Stimulated activated naive CD8-positive, alpha-beta T cell treated with anti-CD3 and anti-CD28 coated beads, Interleukin-15, Interleukin-2, amounts not matched to agents 100 ng/mL and 50 ng/mL, for 24 hours (primary cell): Measurements from ENCODE around the gene NTRK3.

ENCODE experiments used
- H3K27ac Mint-ChIP-seq: one replicate; pipeline ENCODE4 v1.8.0; 2021; ENCODE audit warnings: mild to moderate bottlenecking, mixed read lengths
- H3K27me3 Mint-ChIP-seq: one replicate; pipeline ENCODE4 v1.8.0; 2021; ENCODE audit warnings: mixed read lengths
- H3K36me3 Mint-ChIP-seq: one replicate; pipeline ENCODE4 v1.8.0; 2021; ENCODE audit warnings: low read depth, mixed read lengths
- H3K4me1 Mint-ChIP-seq: one replicate; pipeline ENCODE4 v1.8.0; 2021; ENCODE audit warnings: low read depth, mixed read lengths
- H3K4me3 Mint-ChIP-seq: one replicate; pipeline ENCODE4 v1.8.0; 2021; ENCODE audit warnings: mild to moderate bottlenecking, mixed read lengths
- H3K9me3 Mint-ChIP-seq: one replicate; pipeline ENCODE4 v1.8.0; 2021; ENCODE audit warnings: mixed read lengths

Gene NTRK3

DNA sequence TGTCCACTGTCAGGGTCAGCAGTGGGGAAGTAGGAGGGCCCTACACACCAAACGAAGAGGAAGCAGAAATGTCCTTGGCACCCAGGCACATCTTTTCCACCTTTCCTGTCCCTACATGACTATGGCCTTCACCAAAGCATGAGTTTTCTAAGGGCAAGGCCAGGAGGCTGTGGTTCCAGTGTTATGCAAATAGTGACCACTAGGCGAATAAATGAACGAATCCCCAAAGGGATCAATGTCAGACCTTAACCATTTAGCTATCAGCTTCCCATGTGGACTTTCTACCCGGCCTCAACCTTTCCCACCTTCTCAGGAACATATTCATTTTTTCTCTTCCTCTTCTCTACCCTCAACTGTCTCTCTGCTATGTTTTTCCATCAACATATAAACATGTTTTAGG lies 63.1 kb downstream of the NTRK3 start:
- Mint-ChIP-seq H3K9me3 (no peaks in the 10 kb centered on the region), H3K36me3 (no peaks in the 10 kb centered on the region), H3K27me3 (no peaks in the 10 kb centered on the region), H3K4me3 (no peak overlapping the region), H3K4me1 (no peaks in the 10 kb centered on the region), H3K27ac (no peak overlapping the region)

DNA sequence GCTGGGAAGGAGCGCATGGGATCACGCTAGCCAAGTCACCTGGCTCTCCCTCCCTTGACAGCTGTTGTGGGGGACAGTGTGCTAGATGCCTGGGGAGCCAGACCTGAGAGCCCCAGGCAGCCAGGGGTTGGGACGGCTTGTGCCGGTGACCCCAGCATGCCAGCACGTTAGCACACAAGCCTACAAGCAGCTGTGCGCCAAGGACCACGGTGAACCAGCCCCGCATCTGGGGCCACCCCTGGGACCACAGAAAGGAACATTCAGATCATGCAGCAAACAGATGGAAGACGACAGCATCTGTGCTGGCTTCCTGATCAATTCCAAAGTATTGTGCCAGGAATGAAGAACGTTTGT lies 64.8 kb downstream of the NTRK3 start:
- no peaks in the 10 kb centered on the region for H3K4me1 Mint-ChIP-seq
- no peaks in the 10 kb centered on the region for H3K36me3 Mint-ChIP-seq
- H3K4me3 Mint-ChIP-seq = no peak overlapping the region
- no peaks in the 10 kb centered on the region for H3K27me3 Mint-ChIP-seq
- no peaks in the 10 kb centered on the region for H3K9me3 Mint-ChIP-seq
- no peak overlapping the region for H3K27ac Mint-ChIP-seq

DNA sequence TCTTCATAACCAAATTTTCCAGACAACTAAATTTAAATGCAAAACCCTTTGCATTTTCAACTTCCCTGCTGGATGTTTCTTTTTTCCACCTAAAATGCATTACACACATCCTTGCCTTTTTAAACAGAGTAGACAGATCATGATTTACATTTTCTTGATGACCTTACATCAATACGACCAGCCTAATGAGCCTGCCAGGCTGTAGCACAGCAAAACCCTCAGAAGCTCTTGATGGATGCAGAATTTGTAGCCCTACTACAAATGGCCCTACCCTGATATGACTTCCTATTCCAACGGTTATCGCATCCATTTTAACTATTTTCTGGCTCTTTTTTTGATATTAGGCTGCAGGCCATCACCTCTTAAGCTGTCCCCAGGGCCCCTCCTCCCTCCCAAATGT lies 66.3 kb downstream of the NTRK3 start:
- no peaks in the 10 kb centered on the region for H3K4me1 Mint-ChIP-seq
- H3K27me3 Mint-ChIP-seq = peaks cover 5% of the 10 kb centered on the region
- H3K4me3 Mint-ChIP-seq = no peak overlapping the region
- no peak overlapping the region for H3K27ac Mint-ChIP-seq
- no peaks in the 10 kb centered on the region for H3K36me3 Mint-ChIP-seq
- no peaks in the 10 kb centered on the region for H3K9me3 Mint-ChIP-seq

DNA sequence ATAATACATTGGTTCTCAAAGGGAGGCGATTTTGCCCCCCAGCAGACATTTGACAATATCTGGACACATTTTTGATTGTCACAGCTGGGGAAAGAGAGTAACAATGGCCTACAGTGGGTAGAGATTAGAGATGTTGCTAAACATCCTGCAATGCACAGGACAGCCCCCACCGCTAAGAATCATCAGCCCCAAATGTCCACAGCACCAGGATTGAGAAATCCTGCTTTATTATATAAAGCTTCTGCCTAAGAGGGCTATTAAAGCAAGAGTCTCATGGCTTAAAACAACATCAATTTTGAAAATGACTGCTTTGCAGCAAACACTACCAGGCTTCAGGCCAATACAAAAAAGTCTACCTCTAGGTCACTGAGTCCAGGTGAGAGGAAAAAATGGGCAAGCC lies 68.2 kb downstream of the NTRK3 start:
- no peaks in the 10 kb centered on the region for H3K9me3 Mint-ChIP-seq
- H3K4me1 Mint-ChIP-seq = no peaks in the 10 kb centered on the region
- H3K36me3 Mint-ChIP-seq = no peaks in the 10 kb centered on the region
- H3K4me3 Mint-ChIP-seq = no peak overlapping the region
- H3K27ac Mint-ChIP-seq = no peak overlapping the region
- H3K27me3 Mint-ChIP-seq = peaks cover 5% of the 10 kb centered on the region

DNA sequence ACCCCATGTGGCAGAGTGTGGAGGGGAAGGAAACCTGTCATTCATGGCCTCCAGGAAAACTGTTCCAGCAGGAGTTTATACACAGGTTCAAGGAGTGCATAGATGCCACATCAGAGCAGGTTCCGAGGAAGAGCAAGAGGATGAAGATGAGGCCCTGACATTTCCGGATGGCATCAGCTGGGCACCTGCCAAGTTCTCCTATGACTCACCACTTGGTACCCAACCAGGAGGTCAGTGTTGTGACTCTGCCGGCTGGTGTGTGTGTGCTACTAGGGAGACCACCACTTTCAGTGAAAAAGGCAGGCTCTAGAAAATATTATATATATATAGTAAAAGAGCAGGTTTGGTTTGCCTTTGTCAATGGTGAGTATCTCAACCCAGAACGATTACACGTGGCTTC lies 69.3 kb downstream of the NTRK3 start:
- Mint-ChIP-seq H3K9me3 (no peaks in the 10 kb centered on the region), H3K4me3 (no peak overlapping the region), H3K36me3 (no peaks in the 10 kb centered on the region), H3K4me1 (no peaks in the 10 kb centered on the region), H3K27me3 (peaks cover 10% of the 10 kb centered on the region), H3K27ac (no peak overlapping the region)

DNA sequence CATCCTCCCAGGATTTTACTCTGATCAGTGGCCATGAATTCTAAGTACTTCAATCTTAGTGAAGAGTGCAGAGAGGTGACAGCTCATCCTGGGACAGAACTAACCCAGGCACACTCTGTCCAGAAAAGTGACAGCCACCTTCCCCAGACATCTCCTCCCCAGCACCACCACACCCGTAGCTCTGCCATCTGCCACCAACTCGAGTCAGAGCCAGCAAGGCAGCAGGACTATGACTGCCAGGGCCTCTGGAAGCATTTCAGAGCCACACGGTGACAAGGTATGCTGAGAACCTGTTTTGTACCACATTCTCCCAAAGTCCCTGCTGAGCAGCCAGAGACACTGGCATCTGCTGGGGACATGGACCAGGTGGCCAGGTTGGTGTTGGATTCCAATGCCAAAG lies 71.0 kb downstream of the NTRK3 start:
- Mint-ChIP-seq H3K9me3 (no peaks in the 10 kb centered on the region), H3K4me3 (no peak overlapping the region), H3K36me3 (no peaks in the 10 kb centered on the region), H3K27ac (no peak overlapping the region), H3K4me1 (no peaks in the 10 kb centered on the region), H3K27me3 (peaks cover 10% of the 10 kb centered on the region)

DNA sequence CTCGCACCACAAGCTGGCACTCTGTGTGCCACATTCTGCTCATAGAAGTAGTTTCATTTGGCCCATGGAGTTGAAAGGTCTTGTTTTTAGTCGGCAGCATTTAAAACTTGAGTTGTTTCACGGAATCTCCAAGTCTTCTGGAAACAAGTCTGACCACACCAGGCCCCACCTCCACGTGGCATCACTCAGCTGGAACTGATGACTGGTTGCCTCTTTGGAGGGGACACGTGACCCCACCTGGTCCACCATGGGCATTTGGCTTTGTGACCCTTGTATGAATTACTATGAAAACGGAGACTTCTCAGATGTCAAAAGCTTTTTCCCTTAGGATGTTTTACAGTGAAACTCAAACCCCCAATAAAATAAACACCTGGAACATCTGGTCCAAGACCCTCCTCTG lies 74.9 kb downstream of the NTRK3 start:
- Mint-ChIP-seq H3K4me3 (no peak overlapping the region), H3K9me3 (no peaks in the 10 kb centered on the region), H3K27me3 (peaks cover 10% of the 10 kb centered on the region), H3K36me3 (no peaks in the 10 kb centered on the region), H3K4me1 (no peaks in the 10 kb centered on the region), H3K27ac (no peak overlapping the region)

DNA sequence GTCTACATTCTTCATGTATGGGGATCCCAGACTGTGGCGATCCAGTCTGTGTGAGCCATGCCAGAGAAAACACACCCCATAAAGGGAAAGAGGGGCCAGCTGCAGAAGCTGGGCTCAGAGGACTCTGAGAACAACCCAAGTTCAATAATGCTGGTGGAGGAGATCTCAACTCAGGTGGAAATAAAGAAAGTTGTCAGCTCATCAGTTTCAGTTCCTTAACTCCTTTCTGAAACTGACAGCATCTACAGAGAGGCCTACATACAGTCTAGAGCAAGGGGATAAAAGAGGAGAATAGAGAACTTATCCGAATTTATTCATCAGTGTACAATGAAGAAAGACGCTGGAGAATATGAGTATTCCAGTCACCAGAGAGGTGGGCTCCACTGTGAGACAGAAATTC lies 77.0 kb downstream of the NTRK3 start:
- Mint-ChIP-seq H3K9me3 (no peaks in the 10 kb centered on the region), H3K27me3 (peaks cover 5% of the 10 kb centered on the region)

DNA sequence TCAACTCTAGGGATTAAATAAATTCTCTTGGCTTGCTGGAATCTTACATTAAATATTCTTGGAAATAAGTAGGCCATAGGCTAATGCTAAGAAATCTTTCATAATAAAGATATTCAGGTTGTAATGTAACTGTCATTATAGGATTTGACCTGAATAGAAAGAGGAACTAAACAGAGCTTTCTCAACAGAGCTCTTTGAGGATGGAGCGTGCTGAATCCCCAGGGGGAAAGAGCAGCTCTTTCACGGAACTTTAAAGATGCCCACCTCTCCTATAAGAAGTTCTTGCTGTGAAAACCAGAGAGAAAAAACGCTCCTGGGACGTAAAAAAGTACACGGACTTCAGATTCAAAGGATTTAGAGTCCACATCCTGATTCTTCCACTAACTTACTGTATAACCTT lies 77.9 kb downstream of the NTRK3 start:
- H3K4me1 Mint-ChIP-seq = no peaks in the 10 kb centered on the region
- no peak overlapping the region for H3K27ac Mint-ChIP-seq
- no peak overlapping the region for H3K4me3 Mint-ChIP-seq
- no peaks in the 10 kb centered on the region for H3K36me3 Mint-ChIP-seq
- H3K9me3 Mint-ChIP-seq = no peaks in the 10 kb centered on the region
- H3K27me3 Mint-ChIP-seq = peaks cover 5% of the 10 kb centered on the region

More for the DNA sequence above, 77.0 kb downstream of the NTRK3 start:
- Mint-ChIP-seq H3K27ac (no peak overlapping the region), H3K4me1 (no peaks in the 10 kb centered on the region), H3K4me3 (no peak overlapping the region), H3K36me3 (no peaks in the 10 kb centered on the region)

DNA sequence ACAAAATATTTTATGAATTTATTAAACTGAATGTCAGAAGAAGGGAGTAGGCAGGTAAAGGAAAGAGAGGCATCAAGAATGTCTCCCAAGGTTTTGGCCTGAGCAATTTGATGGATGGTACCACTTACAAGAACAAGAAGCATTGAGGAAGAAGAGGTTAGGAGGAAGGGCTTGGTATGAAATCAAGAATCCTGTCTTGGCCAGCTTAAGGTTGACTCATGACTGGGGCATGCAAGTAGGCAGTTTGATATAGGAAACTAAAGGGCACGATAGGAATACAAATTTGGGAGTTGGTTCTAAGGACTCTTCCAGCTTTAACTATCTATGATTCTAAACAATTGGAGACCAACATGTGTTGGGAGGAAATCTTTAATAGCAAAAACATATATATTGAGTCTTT lies 79.1 kb downstream of the NTRK3 start:
- Mint-ChIP-seq H3K4me3 (no peak overlapping the region), H3K4me1 (no peaks in the 10 kb centered on the region), H3K27ac (no peak overlapping the region), H3K36me3 (no peaks in the 10 kb centered on the region), H3K9me3 (no peaks in the 10 kb centered on the region), H3K27me3 (peaks cover 2% of the 10 kb centered on the region)

DNA sequence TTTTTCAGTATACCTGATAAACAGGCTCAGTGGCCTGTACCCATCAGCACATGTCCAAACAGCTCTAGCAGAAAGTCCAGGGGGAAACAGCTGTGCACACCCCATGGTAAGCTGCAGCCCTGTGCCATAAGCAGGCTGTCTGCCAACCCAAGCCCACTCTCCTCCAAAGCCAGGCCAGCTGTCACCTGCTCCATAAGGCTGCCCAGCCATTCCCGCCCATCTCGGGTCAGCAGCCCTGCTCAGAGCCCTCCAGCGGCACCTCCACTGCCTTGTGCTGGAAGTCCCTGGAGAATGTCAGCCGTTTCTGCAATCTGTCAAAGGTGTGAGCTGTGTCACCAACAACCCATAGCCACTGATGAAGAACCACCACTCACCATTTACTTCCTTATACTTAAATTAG lies 82.0 kb downstream of the NTRK3 start:
- Mint-ChIP-seq H3K27ac (no peak overlapping the region), H3K4me3 (no peak overlapping the region), H3K9me3 (no peaks in the 10 kb centered on the region), H3K4me1 (no peaks in the 10 kb centered on the region), H3K36me3 (no peaks in the 10 kb centered on the region), H3K27me3 (no peaks in the 10 kb centered on the region)

DNA sequence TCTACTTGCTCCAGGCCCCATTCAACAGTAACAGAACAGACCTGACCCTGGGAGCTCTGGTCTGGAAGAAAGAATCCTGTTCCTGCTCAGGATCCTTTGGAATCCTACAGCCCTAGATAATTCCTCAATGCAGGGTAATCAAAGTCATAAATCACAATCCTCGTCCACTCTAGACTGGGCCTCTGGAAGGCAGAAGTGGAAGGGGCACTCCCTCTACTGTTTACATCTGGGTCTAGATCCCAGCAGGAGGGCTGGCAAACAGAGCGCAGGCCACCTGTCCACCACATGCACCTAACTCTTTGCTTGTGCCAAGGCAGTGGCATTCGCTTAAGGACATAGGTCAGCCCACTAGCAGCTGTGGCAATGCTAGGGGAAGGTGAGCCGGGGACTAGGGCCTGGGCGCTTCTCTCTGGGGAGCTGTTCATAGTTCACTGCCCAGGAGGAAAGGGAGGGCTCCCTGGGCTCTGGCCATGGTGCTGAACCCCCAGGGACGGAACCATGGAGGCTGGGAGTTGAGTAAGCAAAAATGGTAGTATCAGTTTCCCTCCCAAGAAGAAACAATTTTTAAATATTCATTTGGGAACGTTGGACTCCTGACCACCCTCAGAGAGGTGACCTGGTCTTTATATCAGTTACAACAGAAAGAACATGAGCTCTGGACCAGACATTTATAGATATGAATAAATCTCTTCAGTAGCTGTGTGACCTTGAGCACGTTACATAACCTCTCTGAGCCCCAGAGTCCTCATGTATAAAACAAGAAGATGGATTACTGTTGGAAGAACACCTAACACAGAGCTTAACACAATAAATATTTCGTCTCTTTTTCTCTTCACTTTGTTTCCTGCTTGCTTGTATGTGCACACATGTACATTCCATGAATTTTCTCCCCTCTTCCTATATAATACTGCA lies 90.2 kb downstream of the NTRK3 start:
- Mint-ChIP-seq H3K27me3 (no peaks in the 10 kb centered on the region), H3K4me1 (no peaks in the 10 kb centered on the region), H3K27ac (no peak overlapping the region), H3K36me3 (no peaks in the 10 kb centered on the region), H3K9me3 (no peaks in the 10 kb centered on the region), H3K4me3 (no peak overlapping the region)

DNA sequence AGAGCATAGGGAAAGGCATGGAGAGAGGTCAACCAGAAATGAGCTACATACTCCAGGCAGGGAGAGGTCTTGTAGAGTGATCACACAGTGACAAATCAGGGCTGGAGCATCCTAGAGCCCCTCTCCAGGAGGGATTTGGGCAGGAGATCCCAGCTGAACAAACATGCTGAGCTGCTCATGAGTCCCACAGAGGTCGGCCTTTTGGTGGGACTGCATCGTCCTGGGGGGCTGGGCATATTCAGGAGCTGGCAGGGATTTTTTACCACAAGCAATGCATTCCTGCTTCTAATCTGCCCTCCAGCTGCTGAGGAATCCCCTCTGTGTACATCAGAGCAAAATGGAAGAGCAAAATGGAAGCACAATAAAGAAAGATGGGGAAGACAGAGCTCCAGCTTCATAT lies 94.9 kb downstream of the NTRK3 start:
- Mint-ChIP-seq H3K27ac (no peak overlapping the region), H3K4me3 (no peak overlapping the region), H3K27me3 (no peaks in the 10 kb centered on the region), H3K9me3 (no peaks in the 10 kb centered on the region), H3K4me1 (no peaks in the 10 kb centered on the region), H3K36me3 (no peaks in the 10 kb centered on the region)

DNA sequence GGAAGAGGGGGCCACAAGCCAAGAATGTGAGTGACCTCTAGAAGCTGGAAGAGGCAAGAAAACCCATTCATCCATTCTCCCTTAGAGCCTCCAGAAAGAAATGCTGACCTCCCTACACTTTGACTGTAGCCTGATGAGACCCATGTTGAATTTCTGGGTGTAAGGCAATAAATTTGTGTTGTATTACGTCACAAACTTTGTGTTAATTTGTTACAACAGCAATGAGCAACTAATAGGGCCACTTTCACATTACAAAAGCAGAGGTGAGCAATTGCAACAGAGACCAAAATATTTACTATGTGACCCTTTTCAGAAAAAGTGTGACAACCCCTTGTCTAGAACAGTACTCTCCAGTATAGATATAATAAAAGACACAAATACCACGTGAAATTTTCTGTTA lies 101.2 kb downstream of the NTRK3 start:
- Mint-ChIP-seq H3K9me3 (no peaks in the 10 kb centered on the region), H3K4me3 (no peak overlapping the region), H3K4me1 (no peaks in the 10 kb centered on the region), H3K36me3 (no peaks in the 10 kb centered on the region), H3K27ac (no peak overlapping the region), H3K27me3 (no peaks in the 10 kb centered on the region)

DNA sequence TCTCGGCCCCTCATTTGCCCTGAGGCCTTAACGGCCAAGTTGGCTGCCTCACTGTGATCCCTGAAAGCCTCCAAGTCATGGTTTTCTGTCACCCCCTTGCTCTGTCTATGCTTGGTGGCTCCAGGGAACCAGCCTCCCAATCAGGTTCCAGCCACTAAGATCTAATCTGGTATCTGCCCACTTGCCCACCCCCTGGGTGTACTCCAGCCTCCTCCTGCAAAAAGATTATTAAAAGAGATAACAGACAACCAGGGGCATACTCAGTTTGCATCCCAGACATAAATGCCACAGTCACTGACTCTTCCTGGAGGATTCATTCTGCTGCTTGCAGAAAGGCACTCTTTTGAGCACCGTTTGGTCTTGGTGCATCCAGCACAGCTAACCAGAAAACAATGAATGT lies 103.9 kb downstream of the NTRK3 start:
- H3K36me3 Mint-ChIP-seq = no peaks in the 10 kb centered on the region
- no peaks in the 10 kb centered on the region for H3K27me3 Mint-ChIP-seq
- H3K9me3 Mint-ChIP-seq = no peaks in the 10 kb centered on the region
- no peak overlapping the region for H3K27ac Mint-ChIP-seq
- no peaks in the 10 kb centered on the region for H3K4me1 Mint-ChIP-seq
- H3K4me3 Mint-ChIP-seq = no peak overlapping the region

DNA sequence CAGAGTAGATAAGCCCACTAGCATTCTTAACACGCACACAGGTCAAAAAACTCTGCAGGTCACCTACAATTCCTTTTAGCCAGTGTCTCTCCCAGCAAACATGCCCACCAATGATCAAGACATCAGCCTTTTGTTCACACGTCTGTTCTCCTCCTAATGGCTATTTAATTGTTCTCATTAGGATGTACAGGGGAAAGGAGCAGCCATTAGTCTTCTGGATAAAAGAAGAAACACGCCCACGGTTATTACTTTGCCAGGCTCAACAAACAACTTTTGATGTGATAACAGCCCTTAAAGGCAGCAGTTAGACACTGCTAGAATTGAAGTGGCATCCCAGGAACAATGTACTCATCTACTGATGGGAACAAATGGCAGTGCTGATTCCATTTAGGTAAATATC lies 108.8 kb downstream of the NTRK3 start:
- Mint-ChIP-seq H3K27me3 (no peaks in the 10 kb centered on the region), H3K27ac (no peak overlapping the region), H3K36me3 (no peaks in the 10 kb centered on the region), H3K4me1 (no peaks in the 10 kb centered on the region), H3K4me3 (no peak overlapping the region), H3K9me3 (no peaks in the 10 kb centered on the region)
